ENCODE data around the gene DZIP1L. TPM values are rescaled to one million over a fixed set of nuclear protein-coding genes. Genes with fewer than 3 reads are reported as not detected.
"Not testable (repeated sequence)": the region's sequence is repeated elsewhere in the genome, so short reads cannot be mapped to it uniquely, and the experiment has no call there.

DZIP1L gene
- total RNA-seq, 2 experiments from 2014 or later = not detected

GRCh38 chr3:138105598-138105997 is 9.8 kb downstream of the DZIP1L start:
- no peak for DNase-seq
- Mint-ChIP-seq H3K27ac (no peak overlapping the region), H3K4me3 (no peak overlapping the region), H3K9me3 (ENCODE audit: insufficient read depth) (no peaks in the 10 kb centered on the region), H3K27me3 (ENCODE audit: low read depth) (peaks cover 11% of the 10 kb centered on the region), H3K4me1 (ENCODE audit: low read depth) (no peaks in the 10 kb centered on the region), H3K36me3 (ENCODE audit: low read depth) (no peaks in the 10 kb centered on the region)
- ChIA-PET CTCF (interaction anchor here (1.5 kb wide), 1 partner anchor 13 kb away, joined by 3 read pairs; no protein-coding TSS in a partner anchor), POLR2A (no interaction called here)
- no peak for ATAC-seq

- ChIA-PET POLR2A (interaction anchor here (0.6 kb wide), 1 partner anchor 167 kb away, joined by 3 read pairs; no protein-coding TSS in a partner anchor), CTCF (no interaction called here)
- Mint-ChIP-seq H3K27me3 (ENCODE audit: low read depth) (peaks cover 5% of the 10 kb centered on the region), H3K4me1 (ENCODE audit: low read depth) (no peaks in the 10 kb centered on the region), H3K4me3 (no peak overlapping the region), H3K36me3 (ENCODE audit: low read depth) (no peaks in the 10 kb centered on the region), H3K27ac (no peak overlapping the region), H3K9me3 (ENCODE audit: insufficient read depth) (no peaks in the 10 kb centered on the region)
- ATAC-seq (no peak), DNase-seq (no peak)
Measured at GRCh38 chr3:138103466-138103865, 11.9 kb downstream of the DZIP1L start.

DNA sequence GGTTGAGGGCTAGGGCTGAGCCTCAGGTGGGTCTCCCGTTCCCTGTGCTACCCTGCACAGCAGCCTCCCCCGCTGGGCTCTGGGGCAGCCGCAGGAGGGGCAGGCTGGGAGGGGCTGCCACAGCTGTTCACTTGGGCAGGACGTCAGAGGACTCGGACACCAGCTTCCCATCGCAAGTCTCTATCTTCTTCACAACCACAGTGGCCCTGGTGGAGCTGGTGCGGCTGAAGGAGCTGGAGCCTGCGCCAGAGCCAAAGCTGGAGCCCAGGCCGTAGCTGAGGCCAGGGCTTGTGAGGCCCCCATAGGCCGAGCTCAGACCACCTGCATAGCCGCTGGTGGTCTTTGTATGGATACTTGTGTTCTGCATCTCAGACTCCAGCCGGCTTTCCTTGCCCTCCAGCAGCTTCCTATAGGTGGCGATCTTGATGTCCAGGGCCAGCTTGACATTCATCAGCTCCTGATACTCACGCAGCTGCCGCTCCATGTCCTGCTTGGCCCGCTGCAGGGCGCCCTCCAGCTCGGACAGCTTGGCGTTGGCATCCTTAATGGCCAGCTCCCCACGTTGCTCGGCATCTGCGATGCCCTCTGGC is 14.0 kb downstream of the DZIP1L start:
- H3K9me3 Mint-ChIP-seq (ENCODE audit: insufficient read depth); H3K4me3 Mint-ChIP-seq; H3K27ac Mint-ChIP-seq; DNase-seq; H3K4me1 Mint-ChIP-seq (ENCODE audit: low read depth); POLR2A ChIA-PET; H3K27me3 Mint-ChIP-seq (ENCODE audit: low read depth); ATAC-seq; H3K36me3 Mint-ChIP-seq (ENCODE audit: low read depth): not testable (repeated sequence)
- CTCF ChIA-PET = interaction anchor here (1.3 to 1.5 kb wide), 2 partner anchors 17 to 19 kb away, joined by 3 to 4 read pairs; no protein-coding TSS in a partner anchor

DNA sequence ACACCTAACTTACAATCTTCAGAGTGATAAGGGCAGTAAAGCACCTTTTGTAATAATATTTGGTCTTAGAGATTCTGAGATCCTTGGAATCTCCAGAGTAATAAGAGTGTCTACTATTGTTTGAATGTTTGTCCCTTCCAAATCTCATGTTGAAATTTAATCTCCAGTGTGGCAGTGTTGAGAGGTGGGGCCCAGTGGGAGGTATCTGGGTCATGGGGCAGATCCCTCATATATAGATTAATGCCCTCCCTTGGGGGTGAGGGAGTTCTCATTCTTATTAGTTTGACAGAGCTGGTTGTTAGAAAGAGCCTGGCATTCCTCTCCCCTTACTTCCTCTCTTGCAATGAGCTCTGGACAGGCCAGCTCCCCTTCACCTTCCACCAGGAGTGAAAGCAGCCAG is 16.0 kb downstream of the DZIP1L start:
- Mint-ChIP-seq H3K27ac (no peak overlapping the region), H3K4me1 (ENCODE audit: low read depth) (no peaks in the 10 kb centered on the region), H3K27me3 (ENCODE audit: low read depth) (peaks cover 5% of the 10 kb centered on the region), H3K4me3 (no peak overlapping the region), H3K36me3 (ENCODE audit: low read depth) (no peaks in the 10 kb centered on the region), H3K9me3 (ENCODE audit: insufficient read depth) (no peaks in the 10 kb centered on the region)
- ATAC-seq (no peak), DNase-seq (no peak)
- ChIA-PET POLR2A (no interaction called here), CTCF (interaction anchor here (1.0 to 1.3 kb wide), 2 partner anchors 17 to 19 kb away, joined by 3 read pairs; no protein-coding TSS in a partner anchor)

DNA sequence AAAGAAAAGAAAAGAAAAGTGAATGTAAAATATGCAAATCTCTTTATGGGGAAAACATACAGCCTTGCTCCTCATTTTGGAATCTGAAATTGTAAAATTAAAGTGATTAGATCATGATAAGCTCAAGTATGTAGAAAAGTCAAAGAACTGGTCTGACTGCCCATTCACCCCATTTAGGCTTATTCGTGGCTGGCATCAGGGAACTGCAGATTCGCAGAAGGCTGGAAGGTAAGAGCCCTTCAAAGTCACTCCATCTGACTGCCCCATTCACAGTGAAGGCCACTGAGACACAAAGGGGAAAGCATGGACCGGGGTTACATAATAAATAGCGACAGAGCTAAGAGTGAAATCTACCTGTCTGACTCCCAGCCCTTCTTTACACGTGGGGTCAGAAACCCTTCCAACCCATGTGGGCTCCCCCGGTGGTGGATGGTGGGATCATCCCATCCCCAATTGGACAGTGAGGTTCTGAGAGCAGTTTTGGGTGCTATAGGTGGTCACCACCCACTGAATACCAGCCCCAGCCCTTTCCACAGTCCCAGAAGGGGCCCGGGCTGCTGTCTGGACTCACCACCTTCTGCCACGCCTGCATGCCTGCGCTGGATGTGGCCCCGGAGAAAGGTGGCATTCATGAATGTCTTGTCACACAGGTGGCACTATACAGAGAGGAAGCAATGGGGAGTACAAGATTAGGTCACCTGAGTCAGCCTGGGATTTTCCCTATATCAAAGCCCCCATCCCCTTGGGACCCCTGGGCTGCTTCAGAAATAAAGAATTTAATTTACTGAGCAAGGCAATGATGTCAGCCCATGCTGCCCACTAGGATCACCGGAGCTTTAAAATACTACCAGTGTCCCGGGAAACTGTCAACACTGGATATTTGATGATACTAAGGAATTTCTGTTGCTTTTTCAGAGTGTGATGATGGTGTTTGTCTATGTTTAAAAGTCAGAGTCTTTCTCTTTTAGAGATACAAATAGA is 17.9 kb downstream of the DZIP1L start:
- no peak for DNase-seq
- POLR2A ChIA-PET = no interaction called here

GRCh38 chr3:138093721-138094120 is 21.7 kb downstream of the DZIP1L start:
- Mint-ChIP-seq H3K36me3 (ENCODE audit: low read depth) (no peaks in the 10 kb centered on the region), H3K9me3 (ENCODE audit: insufficient read depth) (no peaks in the 10 kb centered on the region), H3K27ac (no peak overlapping the region), H3K27me3 (ENCODE audit: low read depth) (peaks cover 16% of the 10 kb centered on the region), H3K4me3 (no peak overlapping the region), H3K4me1 (ENCODE audit: low read depth) (no peaks in the 10 kb centered on the region)
- CTCF ChIA-PET = interaction anchor here (0.6 to 1.8 kb wide), 2 partner anchors 11 to 113 kb away, joined by 3 to 6 read pairs; no protein-coding TSS in a partner anchor
- POLR2A ChIA-PET = no interaction called here
- ATAC-seq (no peak), DNase-seq (no peak)

More for the DNA sequence above, 17.9 kb downstream of the DZIP1L start:
- peaks cover 11% of the 10 kb centered on the region for H3K27me3 Mint-ChIP-seq (ENCODE audit: low read depth)
- ATAC-seq = peak; percentile 53
- no peaks in the 10 kb centered on the region for H3K4me1 Mint-ChIP-seq (ENCODE audit: low read depth)
- CTCF ChIA-PET = interaction anchor here (0.7 to 1.3 kb wide), 5 partner anchors 9 to 35 kb away, joined by 4 read pairs; partner anchors contain the start of gene A4GNT
- no peaks in the 10 kb centered on the region for H3K36me3 Mint-ChIP-seq (ENCODE audit: low read depth)
- no peak overlapping the region for H3K27ac Mint-ChIP-seq
- no peaks in the 10 kb centered on the region for H3K9me3 Mint-ChIP-seq (ENCODE audit: insufficient read depth)
- H3K4me3 Mint-ChIP-seq = no peak overlapping the region

DNA sequence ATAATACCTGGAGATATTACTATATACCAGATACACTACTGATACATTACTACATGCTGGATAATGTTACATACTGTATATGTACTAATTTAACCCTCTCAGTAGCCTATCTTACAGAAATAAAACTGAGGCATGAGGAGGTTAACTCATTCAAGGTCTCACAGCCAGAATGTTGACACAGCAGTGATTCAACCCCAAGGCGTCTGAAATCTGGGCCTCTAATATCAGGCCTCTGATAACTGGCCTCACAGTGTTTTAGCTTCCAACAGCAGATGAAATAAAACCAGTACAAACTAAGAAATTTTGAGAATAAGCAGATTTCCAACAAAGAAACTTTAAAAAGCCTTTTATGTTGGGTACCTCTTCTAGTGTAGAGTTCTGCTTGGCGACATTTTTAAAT is 23.4 kb downstream of the DZIP1L start:
- POLR2A ChIA-PET = no interaction called here
- Mint-ChIP-seq H3K9me3 (ENCODE audit: insufficient read depth) (no peaks in the 10 kb centered on the region), H3K36me3 (ENCODE audit: low read depth) (no peaks in the 10 kb centered on the region), H3K27ac (no peak overlapping the region), H3K4me1 (ENCODE audit: low read depth) (no peaks in the 10 kb centered on the region), H3K4me3 (no peak overlapping the region), H3K27me3 (ENCODE audit: low read depth) (peaks cover 27% of the 10 kb centered on the region)
- DNase-seq (no peak), ATAC-seq (no peak)
- CTCF ChIA-PET = interaction anchor here (1.0 kb wide), 1 partner anchor 8 kb away, joined by 3 read pairs; no protein-coding TSS in a partner anchor

DNA sequence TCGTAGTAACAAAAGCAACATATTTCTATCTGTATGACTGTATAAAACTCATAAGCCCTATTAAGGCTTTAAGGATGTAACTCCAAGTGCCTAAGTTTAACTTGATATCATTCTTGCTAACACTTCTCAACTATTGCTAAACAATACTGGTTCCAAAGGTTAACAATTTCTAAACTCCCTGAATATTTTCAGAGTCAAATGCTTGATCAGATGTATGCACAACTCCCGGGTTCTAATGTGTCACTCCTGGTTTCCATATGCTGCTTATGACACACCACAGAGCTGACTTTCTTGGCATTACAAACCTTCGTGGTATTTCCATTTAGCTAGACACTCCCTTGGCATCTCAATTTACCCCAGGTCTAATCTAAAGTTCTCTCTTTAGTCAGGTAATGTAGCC is 26.3 kb downstream of the DZIP1L start:
- ChIA-PET CTCF (interaction anchor here (1.6 kb wide), 1 partner anchor 8 kb away, joined by 4 read pairs; no protein-coding TSS in a partner anchor), POLR2A (no interaction called here)
- Mint-ChIP-seq H3K4me3 (no peak overlapping the region), H3K36me3 (ENCODE audit: low read depth) (no peaks in the 10 kb centered on the region), H3K9me3 (ENCODE audit: insufficient read depth) (no peaks in the 10 kb centered on the region), H3K4me1 (ENCODE audit: low read depth) (peaks cover 3% of the 10 kb centered on the region), H3K27ac (no peak overlapping the region), H3K27me3 (ENCODE audit: low read depth) (peaks cover 29% of the 10 kb centered on the region)
- DNase-seq (no peak), ATAC-seq (no peak)

GRCh38 chr3:138085745-138086144 is 29.7 kb downstream of the DZIP1L start:
- POLR2A ChIA-PET; H3K9me3 Mint-ChIP-seq (ENCODE audit: insufficient read depth); H3K36me3 Mint-ChIP-seq (ENCODE audit: low read depth); H3K27ac Mint-ChIP-seq; H3K4me3 Mint-ChIP-seq; ATAC-seq; DNase-seq: not testable (repeated sequence)
- H3K27me3 Mint-ChIP-seq (ENCODE audit: low read depth) = peaks cover 22% of the 10 kb centered on the region
- H3K4me1 Mint-ChIP-seq (ENCODE audit: low read depth) = peaks cover 29% of the 10 kb centered on the region
- CTCF ChIA-PET = interaction anchor here (2.2 kb wide), 1 partner anchor 33 kb away, joined by 5 read pairs; no protein-coding TSS in a partner anchor

DNA sequence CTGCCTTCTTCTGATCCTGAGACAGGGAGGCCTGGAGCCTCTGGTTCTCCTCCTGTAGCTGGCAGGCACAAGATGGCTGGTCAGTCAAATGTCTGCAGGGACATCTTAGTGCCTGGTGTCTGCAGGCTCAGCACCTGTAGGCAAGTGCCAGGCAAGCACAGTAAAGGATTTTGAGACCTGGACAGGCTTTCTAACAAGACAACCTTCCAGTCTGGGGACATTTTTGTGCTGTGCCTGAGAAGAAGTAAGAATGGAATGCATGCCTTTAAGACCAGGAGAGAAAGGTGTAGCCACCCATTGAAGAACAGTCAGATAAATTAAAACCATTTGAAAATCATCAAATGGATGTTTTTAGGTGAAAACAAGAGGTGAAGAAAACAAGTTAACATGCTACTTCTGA is 31.2 kb downstream of the DZIP1L start:
- no peak overlapping the region for H3K27ac Mint-ChIP-seq
- no peaks in the 10 kb centered on the region for H3K36me3 Mint-ChIP-seq (ENCODE audit: low read depth)
- no peak for ATAC-seq
- no peak overlapping the region for H3K4me3 Mint-ChIP-seq
- CTCF ChIA-PET = interaction anchor here (1.1 kb wide), 1 partner anchor 8 kb away, joined by 3 read pairs; no protein-coding TSS in a partner anchor
- no peak for DNase-seq
- peaks cover 35% of the 10 kb centered on the region for H3K4me1 Mint-ChIP-seq (ENCODE audit: low read depth)
- H3K9me3 Mint-ChIP-seq (ENCODE audit: insufficient read depth) = no peaks in the 10 kb centered on the region
- H3K27me3 Mint-ChIP-seq (ENCODE audit: low read depth) = peaks cover 24% of the 10 kb centered on the region
- POLR2A ChIA-PET = no interaction called here

DNA sequence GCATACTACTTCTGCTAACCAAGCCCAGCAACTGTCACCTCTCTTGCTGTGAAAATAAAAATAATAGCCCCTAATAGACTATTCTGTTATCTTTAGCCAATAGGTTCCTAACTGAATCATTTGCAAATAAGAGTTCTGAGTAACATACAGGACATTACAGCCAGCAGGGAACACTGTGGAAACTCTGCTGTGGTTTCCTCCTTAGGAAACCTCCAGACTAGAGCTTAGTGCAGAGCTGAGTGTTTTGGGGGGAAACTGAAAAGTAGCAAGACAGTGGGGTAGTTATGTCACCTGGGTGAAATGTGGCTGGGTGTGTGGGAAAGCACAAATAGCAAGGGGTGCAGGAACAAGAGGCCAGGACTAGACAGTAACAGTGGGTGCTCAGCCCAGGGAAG is 32.4 kb downstream of the DZIP1L start:
- Mint-ChIP-seq H3K9me3 (ENCODE audit: insufficient read depth) (no peaks in the 10 kb centered on the region), H3K4me1 (ENCODE audit: low read depth) (peaks cover 38% of the 10 kb centered on the region), H3K4me3 (peak overlapping the region; percentile 46), H3K27me3 (ENCODE audit: low read depth) (peaks cover 17% of the 10 kb centered on the region), H3K36me3 (ENCODE audit: low read depth) (no peaks in the 10 kb centered on the region), H3K27ac (peak overlapping the region; percentile 73)
- ChIA-PET POLR2A (interaction anchor here (1.1 to 2.7 kb wide), 2 partner anchors 17 to 1330 kb away, joined by 3 to 10 read pairs; no protein-coding TSS in a partner anchor), CTCF (interaction anchor here (0.7 to 1.8 kb wide), 5 partner anchors 10 to 91 kb away, joined by 3 to 18 read pairs (median 11); no protein-coding TSS in a partner anchor)
- ATAC-seq (peak; percentile 33), DNase-seq (no peak)

Data from activated CD8-positive, alpha-beta T cell treated with anti-CD3 and anti-CD28 coated beads, Interleukin-2, amount 10 ng/mL, durations not matched to agents 7 days and 5 days (primary cell).